ENCODE results near the gene NCKAP5. TPM values are rescaled to one million over a fixed set of nuclear protein-coding genes. Genes with fewer than 3 reads are reported as not detected.

NCKAP5 gene
- total RNA-seq, 2 donors from 2014 or later: not detected

DNA sequence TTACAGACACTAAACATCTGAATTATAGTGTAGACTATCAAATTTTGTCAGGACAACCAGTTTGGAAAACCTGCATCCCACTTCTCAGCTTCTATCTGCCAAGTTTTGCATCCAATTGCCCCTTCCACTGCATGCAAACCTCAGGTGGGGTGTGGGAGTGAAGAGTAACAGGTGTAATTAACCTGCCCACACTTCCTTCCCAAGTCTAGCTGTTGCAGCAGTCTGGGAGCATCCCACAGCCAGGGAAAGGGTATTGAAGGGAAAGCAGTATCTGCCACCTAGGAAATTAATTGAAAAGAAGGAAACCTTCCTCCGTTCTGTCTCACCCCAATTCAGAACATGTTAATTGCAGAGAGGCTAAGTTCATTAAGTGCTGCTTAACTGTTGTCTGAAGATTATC is 189.9 kb downstream of the NCKAP5 start:
- Mint-ChIP-seq H3K27me3 (no peaks in the 10 kb centered on the region), H3K4me1 (no peaks in the 10 kb centered on the region), H3K36me3 (ENCODE audit: low read depth) (no peaks in the 10 kb centered on the region), H3K4me3 (no peak overlapping the region), H3K27ac (no peak overlapping the region)
- H3K9me3 ChIP-seq (ENCODE audit: control insufficient read depth, low read length, poor library complexity, severe bottlenecking): no peaks in the 10 kb centered on the region
- DNase-seq (no peak), ATAC-seq (no peak)

GRCh38 chr2:133377599-133377998 is 190.7 kb downstream of the NCKAP5 start:
- no peaks in the 10 kb centered on the region for H3K9me3 ChIP-seq (ENCODE audit: control insufficient read depth, low read length, poor library complexity, severe bottlenecking)
- Mint-ChIP-seq H3K4me1 (no peaks in the 10 kb centered on the region), H3K27ac (no peak overlapping the region), H3K4me3 (no peak overlapping the region), H3K27me3 (no peaks in the 10 kb centered on the region), H3K36me3 (ENCODE audit: low read depth) (no peaks in the 10 kb centered on the region)
- ATAC-seq (no peak), DNase-seq (no peak)

DNA sequence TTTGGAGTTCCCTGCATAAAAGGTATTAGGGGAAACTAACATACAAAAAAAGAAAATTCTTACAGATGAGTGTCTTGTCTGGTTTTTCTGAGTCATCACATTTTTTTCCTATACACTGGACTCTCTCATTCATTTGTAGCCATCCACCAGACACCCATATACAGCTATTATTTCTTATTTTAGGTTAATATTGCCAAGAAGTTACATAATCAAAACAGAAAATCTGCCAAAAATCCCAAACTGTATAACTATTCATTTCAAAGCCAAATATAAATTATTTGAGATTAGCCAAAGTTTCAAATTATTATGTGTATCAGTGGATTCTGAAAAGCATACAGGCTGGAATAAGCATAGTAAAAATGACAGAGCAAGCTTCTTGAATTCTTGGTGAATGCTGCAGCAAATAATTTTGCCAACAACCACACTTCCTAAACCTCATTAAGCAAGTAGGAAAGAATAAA is 191.2 kb downstream of the NCKAP5 start:
- Mint-ChIP-seq H3K4me3 (no peak overlapping the region), H3K4me1 (no peaks in the 10 kb centered on the region), H3K27ac (no peak overlapping the region), H3K27me3 (no peaks in the 10 kb centered on the region), H3K36me3 (ENCODE audit: low read depth) (no peaks in the 10 kb centered on the region)
- H3K9me3 ChIP-seq (ENCODE audit: control insufficient read depth, low read length, poor library complexity, severe bottlenecking): no peaks in the 10 kb centered on the region
- no peak for DNase-seq
- no peak for ATAC-seq

DNA sequence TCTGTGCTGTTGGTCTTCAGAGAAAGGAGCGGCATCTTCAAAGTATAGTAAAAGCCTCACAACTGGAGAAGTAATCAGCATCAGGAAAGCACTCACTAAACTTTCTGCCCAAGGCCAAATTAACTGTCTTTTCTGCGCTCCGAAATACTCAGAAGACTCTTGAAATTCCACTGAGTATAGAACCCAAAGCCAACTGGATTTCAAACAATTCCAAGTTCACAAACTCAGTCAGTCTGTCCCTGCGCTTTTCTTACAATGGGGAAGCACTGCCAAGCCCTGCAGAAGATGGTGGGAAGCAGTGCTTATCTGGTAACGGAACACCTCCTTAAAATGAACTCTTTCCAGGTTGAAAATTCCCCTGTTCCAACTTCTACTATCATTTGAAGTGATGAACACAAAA is 193.5 kb downstream of the NCKAP5 start:
- Mint-ChIP-seq H3K27me3 (no peaks in the 10 kb centered on the region), H3K36me3 (ENCODE audit: low read depth) (no peaks in the 10 kb centered on the region), H3K27ac (no peak overlapping the region), H3K4me1 (no peaks in the 10 kb centered on the region), H3K4me3 (no peak overlapping the region)
- no peaks in the 10 kb centered on the region for H3K9me3 ChIP-seq (ENCODE audit: control insufficient read depth, low read length, poor library complexity, severe bottlenecking)
- no peak for DNase-seq
- ATAC-seq: no peak

GRCh38 chr2:133371286-133371685 is 197.0 kb downstream of the NCKAP5 start:
- DNase-seq: no peak
- no peaks in the 10 kb centered on the region for H3K36me3 Mint-ChIP-seq (ENCODE audit: low read depth)
- ATAC-seq: no peak
- H3K4me1 Mint-ChIP-seq: no peaks in the 10 kb centered on the region
- H3K27ac Mint-ChIP-seq: no peak overlapping the region
- no peaks in the 10 kb centered on the region for H3K9me3 ChIP-seq (ENCODE audit: control insufficient read depth, low read length, poor library complexity, severe bottlenecking)
- H3K4me3 Mint-ChIP-seq: no peak overlapping the region
- H3K27me3 Mint-ChIP-seq: no peaks in the 10 kb centered on the region

- ATAC-seq (no peak), DNase-seq (no peak)
- no peaks in the 10 kb centered on the region for H3K27me3 Mint-ChIP-seq
- H3K9me3 ChIP-seq (ENCODE audit: control insufficient read depth, low read length, poor library complexity, severe bottlenecking): no peaks in the 10 kb centered on the region
- no peaks in the 10 kb centered on the region for H3K4me1 Mint-ChIP-seq
- no peak overlapping the region for H3K27ac Mint-ChIP-seq
- H3K36me3 Mint-ChIP-seq (ENCODE audit: low read depth): no peaks in the 10 kb centered on the region
- H3K4me3 Mint-ChIP-seq: no peak overlapping the region
Observed at GRCh38 chr2:133369901-133370658, 198.2 kb downstream of the NCKAP5 start.

- Mint-ChIP-seq H3K27ac (no peak overlapping the region), H3K4me1 (no peaks in the 10 kb centered on the region), H3K27me3 (no peaks in the 10 kb centered on the region), H3K36me3 (ENCODE audit: low read depth) (no peaks in the 10 kb centered on the region), H3K4me3 (no peak overlapping the region)
- H3K9me3 ChIP-seq (ENCODE audit: control insufficient read depth, low read length, poor library complexity, severe bottlenecking): no peaks in the 10 kb centered on the region
- DNase-seq: no peak
- ATAC-seq: no peak
Observed at GRCh38 chr2:133365117-133365516, 203.1 kb downstream of the NCKAP5 start.

- H3K9me3 ChIP-seq (ENCODE audit: control insufficient read depth, low read length, poor library complexity, severe bottlenecking): no peaks in the 10 kb centered on the region
- no peaks in the 10 kb centered on the region for H3K4me1 Mint-ChIP-seq
- H3K27ac Mint-ChIP-seq: no peak overlapping the region
- H3K4me3 Mint-ChIP-seq: no peak overlapping the region
- no peaks in the 10 kb centered on the region for H3K27me3 Mint-ChIP-seq
- no peak for DNase-seq
- no peaks in the 10 kb centered on the region for H3K36me3 Mint-ChIP-seq (ENCODE audit: low read depth)
- ATAC-seq: no peak
Observed at GRCh38 chr2:133364636-133365035, 203.6 kb downstream of the NCKAP5 start.

DNA sequence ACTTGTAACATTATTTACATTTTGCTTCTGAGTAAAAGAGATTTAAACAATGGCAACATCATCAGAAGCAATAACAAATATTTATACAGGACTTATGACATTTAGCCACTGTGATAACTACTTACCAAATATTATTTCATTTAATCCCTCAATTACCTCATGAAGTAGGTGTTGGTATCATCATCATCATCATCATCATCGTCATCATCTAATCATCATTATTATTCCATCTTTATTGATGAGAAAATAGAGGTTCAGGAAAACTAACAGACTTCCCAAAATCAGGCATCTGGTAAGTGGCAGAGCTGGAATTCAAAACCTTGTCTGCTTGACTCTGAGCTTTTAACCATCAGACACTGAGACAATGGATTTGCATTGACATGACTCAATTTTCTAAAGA is 204.4 kb downstream of the NCKAP5 start:
- Mint-ChIP-seq H3K27ac (no peak overlapping the region), H3K36me3 (ENCODE audit: low read depth) (no peaks in the 10 kb centered on the region), H3K4me1 (no peaks in the 10 kb centered on the region), H3K4me3 (no peak overlapping the region), H3K27me3 (no peaks in the 10 kb centered on the region)
- H3K9me3 ChIP-seq (ENCODE audit: control insufficient read depth, low read length, poor library complexity, severe bottlenecking): no peaks in the 10 kb centered on the region
- DNase-seq: no peak
- no peak for ATAC-seq

GRCh38 chr2:133362061-133362476 is 206.2 kb downstream of the NCKAP5 start:
- H3K27ac Mint-ChIP-seq: no peak overlapping the region
- no peak for DNase-seq

DNA sequence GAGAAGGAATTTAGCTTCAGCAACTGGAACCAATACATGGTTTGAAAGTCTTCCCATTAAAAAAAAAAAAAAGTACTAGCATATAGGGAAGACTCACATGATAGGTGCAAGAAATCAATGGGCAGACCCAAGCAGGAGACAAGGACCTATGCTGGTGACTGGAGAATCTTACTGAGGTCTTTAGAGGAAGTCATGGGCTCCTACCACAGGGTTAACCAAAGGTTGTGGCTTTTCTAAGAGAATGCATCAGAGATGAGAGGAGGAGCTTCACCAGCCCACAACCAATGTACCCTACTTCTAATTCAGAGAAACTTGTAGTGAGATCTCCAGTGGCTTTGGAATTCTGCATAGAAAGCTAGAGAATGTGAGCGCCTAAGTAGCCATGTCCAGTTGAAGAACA is 207.4 kb downstream of the NCKAP5 start:
- Mint-ChIP-seq H3K4me3 (no peak overlapping the region), H3K4me1 (no peaks in the 10 kb centered on the region), H3K27me3 (no peaks in the 10 kb centered on the region), H3K36me3 (ENCODE audit: low read depth) (no peaks in the 10 kb centered on the region), H3K27ac (no peak overlapping the region)
- ATAC-seq (no peak), DNase-seq (no peak)
- H3K9me3 ChIP-seq (ENCODE audit: control insufficient read depth, low read length, poor library complexity, severe bottlenecking): no peaks in the 10 kb centered on the region

More at GRCh38 chr2:133362061-133362476, 206.2 kb downstream of the NCKAP5 start:
- Mint-ChIP-seq H3K27me3 (no peaks in the 10 kb centered on the region), H3K4me3 (no peak overlapping the region), H3K36me3 (ENCODE audit: low read depth) (no peaks in the 10 kb centered on the region), H3K4me1 (no peaks in the 10 kb centered on the region)
- no peak for ATAC-seq
- no peaks in the 10 kb centered on the region for H3K9me3 ChIP-seq (ENCODE audit: control insufficient read depth, low read length, poor library complexity, severe bottlenecking)

DNA sequence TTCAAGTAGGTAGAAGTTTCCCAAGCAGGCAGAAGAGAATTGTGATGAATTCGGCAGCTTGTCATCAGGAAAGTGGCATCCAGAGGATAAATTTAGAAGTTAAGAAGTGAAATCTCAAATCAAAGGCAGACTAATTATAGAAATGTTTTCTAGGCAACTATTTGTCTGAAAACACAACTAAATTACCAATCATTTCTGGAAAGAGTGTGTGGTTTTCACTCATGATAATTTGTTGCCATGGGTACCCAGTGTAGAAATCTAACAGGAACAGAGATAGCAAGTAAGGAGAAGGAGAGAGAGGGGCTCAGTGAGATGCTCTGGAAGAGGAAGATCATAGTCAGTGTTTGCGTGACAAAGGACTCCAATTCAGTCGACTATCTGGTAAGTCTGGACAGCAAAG is 208.1 kb downstream of the NCKAP5 start:
- H3K27ac Mint-ChIP-seq: no peak overlapping the region
- H3K4me3 Mint-ChIP-seq: no peak overlapping the region
- no peaks in the 10 kb centered on the region for H3K36me3 Mint-ChIP-seq (ENCODE audit: low read depth)
- H3K4me1 Mint-ChIP-seq: no peaks in the 10 kb centered on the region
- DNase-seq (no peak), ATAC-seq (no peak)
- H3K9me3 ChIP-seq (ENCODE audit: control insufficient read depth, low read length, poor library complexity, severe bottlenecking): no peaks in the 10 kb centered on the region
- H3K27me3 Mint-ChIP-seq: no peaks in the 10 kb centered on the region

DNA sequence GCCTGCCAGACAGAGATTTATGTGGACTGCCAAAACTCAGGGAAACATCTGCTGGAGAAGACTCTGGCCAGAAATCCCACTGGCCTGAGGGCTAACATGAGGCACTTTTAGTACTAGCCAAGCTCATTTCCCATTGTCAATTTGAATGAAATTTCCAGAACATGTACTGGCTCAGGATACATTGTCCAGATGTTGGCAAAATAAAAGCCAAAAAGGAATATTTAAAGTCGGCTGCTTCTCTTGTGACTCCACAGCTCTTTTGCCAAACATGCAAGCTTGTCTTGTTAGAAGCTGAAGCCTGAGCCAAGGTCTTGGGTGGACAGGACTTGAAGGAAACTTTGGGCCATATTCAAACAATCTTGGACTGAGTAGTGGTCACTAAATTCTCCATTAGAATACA is 215.5 kb downstream of the NCKAP5 start:
- no peaks in the 10 kb centered on the region for H3K4me1 Mint-ChIP-seq
- no peak overlapping the region for H3K4me3 Mint-ChIP-seq
- no peak for DNase-seq
- H3K36me3 Mint-ChIP-seq (ENCODE audit: low read depth): no peaks in the 10 kb centered on the region
- no peaks in the 10 kb centered on the region for H3K9me3 ChIP-seq (ENCODE audit: control insufficient read depth, low read length, poor library complexity, severe bottlenecking)
- no peaks in the 10 kb centered on the region for H3K27me3 Mint-ChIP-seq
- no peak overlapping the region for H3K27ac Mint-ChIP-seq
- ATAC-seq: no peak

- DNase-seq (no peak), ATAC-seq (no peak)
- H3K9me3 ChIP-seq (ENCODE audit: control insufficient read depth, low read length, poor library complexity, severe bottlenecking): no peaks in the 10 kb centered on the region
- Mint-ChIP-seq H3K36me3 (ENCODE audit: low read depth) (no peaks in the 10 kb centered on the region), H3K4me3 (no peak overlapping the region), H3K4me1 (no peaks in the 10 kb centered on the region), H3K27me3 (no peaks in the 10 kb centered on the region), H3K27ac (no peak overlapping the region)
Observed at GRCh38 chr2:133346654-133347053, 221.6 kb downstream of the NCKAP5 start.

All from T-helper 17 cell (primary cell).